MM.1S (cell line): Measurements from ENCODE around the gene SUSD1.

Source experiments
- DNase-seq: peaks from one replicate; pipeline ENCODE4 v3.0.0-alpha.2; 2015
- H2AFZ ChIP-seq: fragments of 300-600 bp; sonication (generic); 2 replicates; pipeline ENCODE4 v1.6.0; 2016; ENCODE audit warnings: antibody characterized with exemption, low read length
- H3F3A ChIP-seq: fragments of 300-600 bp; sonication (generic); 2 replicates; pipeline ENCODE4 v1.6.1; 2016; ENCODE audit warnings: mild to moderate bottlenecking, antibody characterized with exemption, low read length, moderate library complexity, mixed read lengths; ENCODE audit not compliant: insufficient read depth
- H3K27ac ChIP-seq: fragments of 300-600 bp; sonication (generic); 2 replicates; pipeline ENCODE4 v1.5.1; 2016; ENCODE audit warnings: mild to moderate bottlenecking, low read length
- H3K27me3 ChIP-seq: fragments of 300-600 bp; sonication (generic); replicated peaks from 2 replicates; pipeline ENCODE4 v1.6.0; 2016; ENCODE audit warnings: low read length; ENCODE audit not compliant: insufficient read depth
- H3K36me3 ChIP-seq: fragments of 300-600 bp; sonication (generic); replicated peaks from 2 replicates; pipeline ENCODE4 v1.6.1; 2016; ENCODE audit warnings: mild to moderate bottlenecking, low read length, mixed read lengths; ENCODE audit not compliant: insufficient read depth
- H3K4me1 ChIP-seq: fragments of 300-600 bp; sonication (generic); 2 replicates; pipeline ENCODE4 v1.6.1; 2016; ENCODE audit warnings: low read length, mixed read lengths
- H3K4me2 ChIP-seq: fragments of 300-600 bp; sonication (generic); 2 replicates; pipeline ENCODE4 v1.6.0; 2016; ENCODE audit warnings: low read depth, low read length
- H3K4me3 ChIP-seq: fragments of 300-600 bp; sonication (generic); 2 replicates; pipeline ENCODE4 v1.5.1; 2016; ENCODE audit warnings: low read length, mixed read lengths
- H3K79me2 ChIP-seq: fragments of 300-600 bp; sonication (generic); 2 replicates; pipeline ENCODE4 v1.6.1; 2016; ENCODE audit warnings: mixed run types, low read length, mixed read lengths
- H3K9ac ChIP-seq: fragments of 300-600 bp; sonication (generic); 2 replicates; pipeline ENCODE4 v1.6.1; 2016; ENCODE audit warnings: low read length, mixed read lengths
- H3K9me2 ChIP-seq: fragments of 300-600 bp; sonication (generic); replicated peaks from 2 replicates; pipeline ENCODE4 v1.6.1; 2016; ENCODE audit warnings: mild to moderate bottlenecking, low read length, mixed read lengths; ENCODE audit not compliant: insufficient read depth
- H3K9me3 ChIP-seq: fragments of 300-600 bp; sonication (generic); replicated peaks from 2 replicates; pipeline ENCODE4 v1.6.1; 2016; ENCODE audit warnings: mild to moderate bottlenecking, low read length, mixed read lengths; ENCODE audit not compliant: insufficient read depth
- H4K20me1 ChIP-seq: fragments of 300-600 bp; sonication (generic); 2 replicates; pipeline ENCODE4 v1.6.1; 2016; ENCODE audit warnings: mild to moderate bottlenecking, low read length, moderate library complexity, mixed read lengths; ENCODE audit not compliant: insufficient read depth
- CTCF ChIP-seq: fragments of 300-600 bp; sonication (generic); IDR thresholded peaks from 2 replicates; pipeline ENCODE4 v1.5.1; 2016; ENCODE audit warnings: antibody characterized with exemption, low read length, mixed read lengths
- EZH2 ChIP-seq: fragments of 300-600 bp; sonication (generic); optimal IDR thresholded peaks from 2 replicates; pipeline ENCODE3; 2017; ENCODE audit warnings: low read depth, mild to moderate bottlenecking, antibody characterized with exemption, low read length, mixed read lengths
- EZH2phosphoT487 ChIP-seq: fragments of 300-600 bp; sonication (generic); IDR thresholded peaks from 2 replicates; pipeline ENCODE4 v1.6.1; 2018; ENCODE audit warnings: antibody characterized with exemption, low read length

The SUSD1 gene

GRCh38 chr9:112049811-112050516, 125.1 kb downstream of the SUSD1 start:
- H3K9me3 ChIP-seq, result no peaks in the 10 kb centered on the region
- no peaks in the 10 kb centered on the region; the same call in 1 of the 2 replicates for H3F3A ChIP-seq
- H3K4me2 ChIP-seq, result no peak overlapping the region
- no peak overlapping the region for H3K27ac ChIP-seq
- no peaks in the 10 kb centered on the region for H3K36me3 ChIP-seq
- H3K4me3 ChIP-seq, result no peak overlapping the region
- no peak overlapping the region for H2AFZ ChIP-seq
- no peaks in the 10 kb centered on the region for H3K9me2 ChIP-seq
- H3K27me3 ChIP-seq, result no peaks in the 10 kb centered on the region
- H3K9ac ChIP-seq, result no peak overlapping the region
- H4K20me1 ChIP-seq, result no peaks in the 10 kb centered on the region
- TF ChIP-seq EZH2 (no peak), CTCF (no peak), EZH2phosphoT487 (no peak)
- peaks cover 12% of the 10 kb centered on the region for H3K4me1 ChIP-seq
- H3K79me2 ChIP-seq, result no peaks in the 10 kb centered on the region
- DNase-seq, result no peak

- H2AFZ ChIP-seq, result no peak overlapping the region
- H3K27ac ChIP-seq, result no peak overlapping the region
- no peaks in the 10 kb centered on the region for H4K20me1 ChIP-seq
- no peak for DNase-seq
- TF ChIP-seq CTCF (no peak), EZH2phosphoT487 (no peak), EZH2 (no peak)
- H3K4me1 ChIP-seq, result peaks cover 12% of the 10 kb centered on the region
- H3K9me3 ChIP-seq, result no peaks in the 10 kb centered on the region
- H3K27me3 ChIP-seq, result no peaks in the 10 kb centered on the region
- H3K79me2 ChIP-seq, result no peaks in the 10 kb centered on the region
- no peak overlapping the region for H3K4me2 ChIP-seq
- H3K36me3 ChIP-seq, result no peaks in the 10 kb centered on the region
- no peak overlapping the region for H3K4me3 ChIP-seq
- H3F3A ChIP-seq, result no peaks in the 10 kb centered on the region; the same call in 1 of the 2 replicates
- no peaks in the 10 kb centered on the region for H3K9me2 ChIP-seq
- H3K9ac ChIP-seq, result no peak overlapping the region
These were observed 126.0 kb downstream of the SUSD1 start for GRCh38 chr9:112048924-112049691.

- H3F3A ChIP-seq, result no peaks in the 10 kb centered on the region; the same call in 1 of the 2 replicates
- no peak overlapping the region for H2AFZ ChIP-seq
- DNase-seq, result no peak
- H3K9me2 ChIP-seq, result no peaks in the 10 kb centered on the region
- H3K9ac ChIP-seq, result no peak overlapping the region
- H3K27me3 ChIP-seq, result no peaks in the 10 kb centered on the region
- no peaks in the 10 kb centered on the region for H3K36me3 ChIP-seq
- H3K4me2 ChIP-seq, result no peak overlapping the region
- no peaks in the 10 kb centered on the region for H3K9me3 ChIP-seq
- no peak overlapping the region for H3K27ac ChIP-seq
- peaks cover 12% of the 10 kb centered on the region for H3K4me1 ChIP-seq
- H4K20me1 ChIP-seq, result no peaks in the 10 kb centered on the region
- H3K4me3 ChIP-seq, result no peak overlapping the region
- no peaks in the 10 kb centered on the region for H3K79me2 ChIP-seq
- TF ChIP-seq CTCF, result no peak
- no peak for TF ChIP-seq EZH2phosphoT487
- no peak for TF ChIP-seq EZH2
These were observed 127.5 kb downstream of the SUSD1 start for GRCh38 chr9:112047538-112048066.
